ENCODE measurements around the gene CERS3. TPM values are rescaled to one million over a fixed set of nuclear protein-coding genes. Genes with fewer than 3 reads are reported as not detected.

CERS3 gene
- total RNA-seq, 1 donor from 2014 or later = 0.69 TPM

- DNase-seq (ENCODE audit: low spot score in 2 of 2, unreplicated experiment in 2 of 2) = no peak
- H3K36me3 Mint-ChIP-seq = peaks cover 5% of the 10 kb centered on the region
Observed at GRCh38 chr15:100559330-100559729, 30.6 kb upstream of the CERS3 start.

GRCh38 chr15:100558771-100559254, 30.1 kb upstream of the CERS3 start:
- no peak for TF ChIP-seq CTCF (IDR thresholded peaks at IDR 0.05; ENCODE audit: unreplicated experiment)
- Mint-ChIP-seq H3K36me3 (peaks cover 8% of the 10 kb centered on the region), H3K4me1 (no peaks in the 10 kb centered on the region)

More at GRCh38 chr15:100559330-100559729, 30.6 kb upstream of the CERS3 start:
- H3K27ac Mint-ChIP-seq = no peak overlapping the region
- peaks cover 3% of the 10 kb centered on the region for H3K9me3 Mint-ChIP-seq
- H3K4me3 Mint-ChIP-seq = no peak overlapping the region
- no peaks in the 10 kb centered on the region for H3K27me3 Mint-ChIP-seq (ENCODE audit: low read depth)
- H3K4me1 Mint-ChIP-seq = no peaks in the 10 kb centered on the region
- TF ChIP-seq CTCF (IDR thresholded peaks at IDR 0.05; ENCODE audit: unreplicated experiment) = no peak

GRCh38 chr15:100553468-100553867, 24.7 kb upstream of the CERS3 start:
- H3K36me3 Mint-ChIP-seq = peaks cover 14% of the 10 kb centered on the region
- H3K27me3 Mint-ChIP-seq (ENCODE audit: low read depth) = no peaks in the 10 kb centered on the region
- no peak for DNase-seq (ENCODE audit: low spot score in 2 of 2, unreplicated experiment in 2 of 2)
- no peaks in the 10 kb centered on the region for H3K4me1 Mint-ChIP-seq
- no peak for TF ChIP-seq CTCF (IDR thresholded peaks at IDR 0.05; ENCODE audit: unreplicated experiment)
- peaks cover 24% of the 10 kb centered on the region for H3K9me3 Mint-ChIP-seq
- H3K27ac Mint-ChIP-seq = no peak overlapping the region
- no peak overlapping the region for H3K4me3 Mint-ChIP-seq

More at GRCh38 chr15:100558771-100559254, 30.1 kb upstream of the CERS3 start:
- H3K27ac Mint-ChIP-seq = no peak overlapping the region
- no peaks in the 10 kb centered on the region for H3K27me3 Mint-ChIP-seq (ENCODE audit: low read depth)
- no peak for DNase-seq (ENCODE audit: low spot score in 2 of 2, unreplicated experiment in 2 of 2)
- no peak overlapping the region for H3K4me3 Mint-ChIP-seq
- peaks cover 6% of the 10 kb centered on the region for H3K9me3 Mint-ChIP-seq

- H3K36me3 Mint-ChIP-seq = peaks cover 9% of the 10 kb centered on the region
- TF ChIP-seq CTCF (IDR thresholded peaks at IDR 0.05; ENCODE audit: unreplicated experiment) = no peak
- no peak overlapping the region for H3K27ac Mint-ChIP-seq
- H3K4me3 Mint-ChIP-seq = no peak overlapping the region
- peaks cover 3% of the 10 kb centered on the region for H3K27me3 Mint-ChIP-seq (ENCODE audit: low read depth)
- DNase-seq (ENCODE audit: low spot score in 2 of 2, unreplicated experiment in 2 of 2) = no peak
- peaks cover 19% of the 10 kb centered on the region for H3K9me3 Mint-ChIP-seq
- no peaks in the 10 kb centered on the region for H3K4me1 Mint-ChIP-seq
Observed at GRCh38 chr15:100547961-100548360, 19.2 kb upstream of the CERS3 start.

GRCh38 chr15:100544946-100545345, 16.2 kb upstream of the CERS3 start:
- Mint-ChIP-seq H3K27me3 (ENCODE audit: low read depth) (peaks cover 5% of the 10 kb centered on the region), H3K36me3 (no peaks in the 10 kb centered on the region), H3K9me3 (peaks cover under 1% of the 10 kb centered on the region), H3K4me1 (no peaks in the 10 kb centered on the region), H3K4me3 (no peak overlapping the region), H3K27ac (no peak overlapping the region)
- no peak for TF ChIP-seq CTCF (IDR thresholded peaks at IDR 0.05; ENCODE audit: unreplicated experiment)
- DNase-seq (ENCODE audit: low spot score in 2 of 2, unreplicated experiment in 2 of 2) = no peak

Measured in mesothelial cell of epicardium (in vitro differentiated cells).